Endothelial cell of umbilical vein (primary cell): ENCODE measurements around the gene RMC1.

ENCODE experiments used
- CTCF ChIP-seq, 2 donors: IDR thresholded peaks; 1 replicate in 1 of 2; 2 replicates in 1 of 2; pipeline ENCODE4 v1.5.1; 2011; ENCODE audit warnings: low read length in 2 of 2, mild to moderate bottlenecking in 2 of 2, moderate library complexity in 2 of 2, control low read depth in 1 of 2, inconsistent platforms in 1 of 2, low read depth in 1 of 2; ENCODE audit not compliant: insufficient read depth in 1 of 2; ENCODE audit errors: extremely low read depth in 1 of 2
- POLR2A ChIP-seq: IDR thresholded peaks from 2 replicates; pipeline ENCODE4 v1.6.1; 2012; ENCODE audit warnings: low read depth, mild to moderate bottlenecking, control low read depth, low read length

GRCh38 chr18:23494992-23495391 lies 8.3 kb upstream of the RMC1 start:
- TF ChIP-seq CTCF (IDR thresholded peaks at IDR 0.05; ENCODE audit: extremely low read depth in 1 of 2, insufficient read depth in 1 of 2, low read depth in 1 of 2, low read length in 2 of 2) = no peak
- TF ChIP-seq POLR2A = no peak
